Measurements from ENCODE around the gene NACC1.

The NACC1 gene

DNA sequence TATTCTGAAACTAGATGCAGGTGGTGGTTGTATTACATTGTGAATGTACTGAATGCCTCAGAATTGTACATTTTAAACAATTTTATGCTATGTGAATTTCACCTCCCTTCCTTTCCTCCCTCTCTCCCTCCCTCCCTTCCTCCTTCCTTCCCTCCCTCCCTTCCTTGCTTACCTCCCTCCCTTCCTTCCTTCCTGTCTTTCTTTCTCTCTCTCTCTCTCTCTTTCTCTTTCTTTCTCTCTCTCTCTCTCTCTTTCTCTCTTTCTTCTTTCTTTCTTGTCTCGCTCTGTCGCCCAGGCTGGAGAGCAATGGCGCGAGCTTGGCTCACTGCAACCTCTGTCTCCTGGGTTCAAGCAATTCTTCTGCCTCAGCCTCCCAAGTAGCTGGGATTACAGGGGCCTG is 69.4 kb downstream of the NACC1 start:
- in situ Hi-C loops (cut with HindIII; ENCODE audit: low sequenced_read_pairs), result no loop called here

DNA sequence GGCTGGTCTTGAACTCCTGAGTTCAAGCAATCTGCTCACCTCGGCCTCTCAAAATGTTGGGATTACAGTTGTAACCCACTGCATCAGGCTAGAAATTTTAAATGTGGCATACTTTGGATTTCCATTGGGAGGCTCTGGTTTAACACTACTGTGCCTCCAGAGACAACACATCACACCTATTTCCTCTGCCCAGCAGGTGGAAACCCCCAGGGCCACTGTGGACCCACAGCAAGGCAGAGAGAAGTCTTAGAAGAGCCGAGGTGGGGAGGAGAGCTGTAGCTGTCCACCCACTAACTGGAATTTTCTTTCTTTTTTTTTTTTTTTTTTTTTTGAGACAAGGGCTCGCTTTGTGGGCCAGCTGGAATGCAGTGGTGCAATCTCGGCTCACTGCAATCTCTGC is 71.5 kb downstream of the NACC1 start:
- in situ Hi-C loops (cut with HindIII; ENCODE audit: low sequenced_read_pairs), result no loop called here
